Calu3 (cell line): ENCODE data around the gene KCNJ13. TPM values are rescaled to one million over a fixed set of nuclear protein-coding genes. Genes with fewer than 3 reads are reported as not detected.

Experiments
- BruUV-seq: library from RNA; stranded (reverse); fragments of 400-500 nt; replicated peaks from 2 replicates; lab custom pipeline; 2021; lab: Mats Ljungman, UMichigan
- CTCF ChIA-PET: fragments of 300-600 bp; sonication (Branson Sonifier 250); formaldehyde crosslinking; loops from one replicate; lab custom pipeline; 2022; ENCODE audit warnings: antibody characterized with exemption; lab: Charles Lee
- DNase-seq: peaks from one replicate; pipeline ENCODE4 v3.0.0; 2022
- H3K27ac Mint-ChIP-seq: one replicate; pipeline ENCODE4 v1.8.0; 2022; ENCODE audit warnings: mixed read lengths; ENCODE audit not compliant: unreplicated experiment
- H3K27me3 Mint-ChIP-seq: one replicate; pipeline ENCODE4 v1.8.0; 2022; ENCODE audit warnings: mixed read lengths; ENCODE audit not compliant: unreplicated experiment
- H3K36me3 Mint-ChIP-seq: one replicate; pipeline ENCODE4 v1.8.0; 2022; ENCODE audit warnings: mild to moderate bottlenecking, moderate library complexity, mixed read lengths; ENCODE audit not compliant: insufficient read depth, unreplicated experiment
- H3K4me1 Mint-ChIP-seq: one replicate; pipeline ENCODE4 v1.8.0; 2022; ENCODE audit warnings: mild to moderate bottlenecking, low read depth, mixed read lengths; ENCODE audit not compliant: unreplicated experiment
- H3K4me3 Mint-ChIP-seq: one replicate; pipeline ENCODE4 v1.8.0; 2022; ENCODE audit warnings: mild to moderate bottlenecking, low read depth, moderate library complexity, mixed read lengths; ENCODE audit not compliant: unreplicated experiment
- H3K9me3 Mint-ChIP-seq: one replicate; pipeline ENCODE4 v1.8.0; 2022; ENCODE audit warnings: low read depth, mixed read lengths; ENCODE audit not compliant: unreplicated experiment
- CTCF ChIP-seq: fragments of 200-600 bp; IDR thresholded peaks from one replicate; pipeline ENCODE4 v1.8.0; 2022; ENCODE audit warnings: antibody characterized with exemption; ENCODE audit not compliant: unreplicated experiment
- intact Hi-C: fragments of 100-400 bp; cut with micrococcal nuclease; formaldehyde crosslinking; loops from one replicate; pipeline ENCODE4 v1.10.0; 2022; ENCODE audit not compliant: unreplicated experiment
- total RNA-seq: library from RNA; stranded (reverse); gene quantifications from 2 replicates; pipeline ENCODE4 v1.2.3, GENCODE V29; 2022

KCNJ13 gene
- total RNA-seq, 1 experiment from 2014 or later: not detected

GRCh38 chr2:232767866-232768265 lies 8.5 kb downstream of the KCNJ13 start:
- Mint-ChIP-seq H3K4me3 (no peak overlapping the region), H3K27me3 (no peaks in the 10 kb centered on the region), H3K4me1 (no peaks in the 10 kb centered on the region), H3K9me3 (no peaks in the 10 kb centered on the region), H3K27ac (no peak overlapping the region), H3K36me3 (peaks cover 17% of the 10 kb centered on the region)
- no TSS peak for BruUV-seq
- CTCF ChIA-PET: interaction anchor here (1.0 kb wide), 2 partner anchors 9 to 40 kb away, joined by 3 to 6 read pairs; no protein-coding TSS in a partner anchor
- intact Hi-C loops: no loop called here
- no peak for TF ChIP-seq CTCF
- no peak for DNase-seq

GRCh38 chr2:232761301-232761907 lies 15.0 kb downstream of the KCNJ13 start:
- BruUV-seq: no TSS peak
- H3K27ac Mint-ChIP-seq: no peak overlapping the region
- TF ChIP-seq CTCF: peak; percentile 69

GRCh38 chr2:232757905-232758304 lies 18.5 kb downstream of the KCNJ13 start:
- no peak overlapping the region for H3K27ac Mint-ChIP-seq
- intact Hi-C loops: no loop called here
- peaks cover 30% of the 10 kb centered on the region for H3K36me3 Mint-ChIP-seq
- H3K4me3 Mint-ChIP-seq: no peak overlapping the region
- no peaks in the 10 kb centered on the region for H3K27me3 Mint-ChIP-seq
- CTCF ChIA-PET: no interaction called here
- TF ChIP-seq CTCF: no peak
- BruUV-seq: no TSS peak
- DNase-seq: no peak
- H3K9me3 Mint-ChIP-seq: no peaks in the 10 kb centered on the region
- peaks cover 11% of the 10 kb centered on the region for H3K4me1 Mint-ChIP-seq

More at GRCh38 chr2:232761301-232761907, 15.0 kb downstream of the KCNJ13 start:
- peaks cover 32% of the 10 kb centered on the region for H3K36me3 Mint-ChIP-seq
- intact Hi-C loops: loop anchor here (5.0 kb wide), 1 partner anchor 46 kb away; no protein-coding TSS in a partner anchor
- H3K4me1 Mint-ChIP-seq: no peaks in the 10 kb centered on the region
- H3K9me3 Mint-ChIP-seq: no peaks in the 10 kb centered on the region
- CTCF ChIA-PET: no interaction called here
- peak; percentile 57 for DNase-seq
- H3K4me3 Mint-ChIP-seq: no peak overlapping the region
- H3K27me3 Mint-ChIP-seq: no peaks in the 10 kb centered on the region

GRCh38 chr2:232750135-232750671 lies 26.2 kb downstream of the KCNJ13 start:
- no peak for DNase-seq

More at GRCh38 chr2:232750135-232750671, 26.2 kb downstream of the KCNJ13 start:
- intact Hi-C loops: no loop called here
- no peak overlapping the region for H3K27ac Mint-ChIP-seq
- no peak overlapping the region for H3K4me3 Mint-ChIP-seq
- peaks cover 31% of the 10 kb centered on the region for H3K36me3 Mint-ChIP-seq
- no peaks in the 10 kb centered on the region for H3K9me3 Mint-ChIP-seq
- H3K27me3 Mint-ChIP-seq: no peaks in the 10 kb centered on the region
- peaks cover 13% of the 10 kb centered on the region for H3K4me1 Mint-ChIP-seq
- TF ChIP-seq CTCF: no peak
- no TSS peak for BruUV-seq
- CTCF ChIA-PET: no interaction called here
